ENCODE measurements around the gene SEPTIN10. TPM values are rescaled to one million over a fixed set of nuclear protein-coding genes. Genes with fewer than 3 reads are reported as not detected.

The SEPTIN10 gene
- total and polyA plus RNA-seq, 2 experiments from 2014 or later: 60.0 to 77.3 TPM

- no peak overlapping the region for H3K4me3 ChIP-seq
- no peaks in the 10 kb centered on the region for H3K36me3 ChIP-seq
Measured at GRCh38 chr2:109535217-109535946, 78.4 kb downstream of the SEPTIN10 start.

GRCh38 chr2:109533823-109534222, 79.9 kb downstream of the SEPTIN10 start:
- Histone ChIP-seq H3K27ac (no peak overlapping the region), H3K4me3 (no peak overlapping the region), H3K4me1 (ENCODE audit: low read depth) (peaks cover 22% of the 10 kb centered on the region), H3K36me3 (no peaks in the 10 kb centered on the region), H3K9me3 (ENCODE audit: low read depth) (no peaks in the 10 kb centered on the region), H3K27me3 (no peaks in the 10 kb centered on the region)
- no peak for TF ChIP-seq CTCF (IDR thresholded peaks at IDR 0.05; ENCODE audit: low read depth, low read length)
- DNase-seq (ENCODE audit: low read depth in 1 of 2, low spot score in 1 of 2): peak in 1 of 2 donors; percentile 27

More at GRCh38 chr2:109535217-109535946, 78.4 kb downstream of the SEPTIN10 start:
- TF ChIP-seq CTCF (IDR thresholded peaks at IDR 0.05; ENCODE audit: low read depth, low read length): no peak
- peak overlapping the region; percentile 37 for H3K27ac ChIP-seq
- H3K27me3 ChIP-seq: no peaks in the 10 kb centered on the region
- peak in 1 of 2 donors; percentile 60 for DNase-seq (ENCODE audit: low read depth in 1 of 2, low spot score in 1 of 2)
- peaks cover 22% of the 10 kb centered on the region for H3K4me1 ChIP-seq (ENCODE audit: low read depth)
- H3K9me3 ChIP-seq (ENCODE audit: low read depth): no peaks in the 10 kb centered on the region

- H3K27me3 ChIP-seq: no peaks in the 10 kb centered on the region
- TF ChIP-seq CTCF (IDR thresholded peaks at IDR 0.05; ENCODE audit: low read depth, low read length): no peak
Measured at GRCh38 chr2:109532728-109533076, 81.1 kb downstream of the SEPTIN10 start.

GRCh38 chr2:109531896-109532727, 81.7 kb downstream of the SEPTIN10 start:
- TF ChIP-seq CTCF (IDR thresholded peaks at IDR 0.05; ENCODE audit: low read depth, low read length): no peak
- no peaks in the 10 kb centered on the region for H3K9me3 ChIP-seq (ENCODE audit: low read depth)
- DNase-seq (ENCODE audit: low read depth in 1 of 2, low spot score in 1 of 2): no peak

More at GRCh38 chr2:109532728-109533076, 81.1 kb downstream of the SEPTIN10 start:
- H3K27ac ChIP-seq: no peak overlapping the region
- peaks cover 22% of the 10 kb centered on the region for H3K4me1 ChIP-seq (ENCODE audit: low read depth)
- H3K4me3 ChIP-seq: no peak overlapping the region
- no peak for DNase-seq (ENCODE audit: low read depth in 1 of 2, low spot score in 1 of 2)
- no peaks in the 10 kb centered on the region for H3K36me3 ChIP-seq
- no peaks in the 10 kb centered on the region for H3K9me3 ChIP-seq (ENCODE audit: low read depth)

GRCh38 chr2:109531221-109531620, 82.5 kb downstream of the SEPTIN10 start:
- Histone ChIP-seq H3K9me3 (ENCODE audit: low read depth) (no peaks in the 10 kb centered on the region), H3K4me1 (ENCODE audit: low read depth) (peaks cover 22% of the 10 kb centered on the region), H3K27me3 (no peaks in the 10 kb centered on the region), H3K4me3 (no peak overlapping the region), H3K36me3 (no peaks in the 10 kb centered on the region), H3K27ac (no peak overlapping the region)
- peak in 1 of 2 donors; percentile 19 for DNase-seq (ENCODE audit: low read depth in 1 of 2, low spot score in 1 of 2)
- no peak for TF ChIP-seq CTCF (IDR thresholded peaks at IDR 0.05; ENCODE audit: low read depth, low read length)

More at GRCh38 chr2:109531896-109532727, 81.7 kb downstream of the SEPTIN10 start:
- Histone ChIP-seq H3K4me3 (no peak overlapping the region), H3K27ac (no peak overlapping the region), H3K4me1 (ENCODE audit: low read depth) (peaks cover 22% of the 10 kb centered on the region), H3K36me3 (no peaks in the 10 kb centered on the region), H3K27me3 (no peaks in the 10 kb centered on the region)

All from cardiac muscle cell (in vitro differentiated cells and primary cell).